GM21360 (cell line): Measurements from ENCODE around the gene CENPP.
"Not testable (repeated sequence)": the region's sequence is repeated elsewhere in the genome, so short reads cannot be mapped to it uniquely, and the experiment has no call there.

Source experiments
- ATAC-seq: cut with Tn5 transposase; IDR thresholded peaks from one replicate; pipeline ENCODE4 v1.9.1; 2021; ENCODE audit warnings: mild to moderate bottlenecking, moderate library complexity; ENCODE audit not compliant: unreplicated experiment

Gene CENPP

GRCh38 chr9:92610470-92611420, 285.0 kb downstream of the CENPP start:
- ATAC-seq = no peak

GRCh38 chr9:92611621-92612285, 286.0 kb downstream of the CENPP start:
- ATAC-seq = no peak

- ATAC-seq = no peak
These were observed 286.5 kb downstream of the CENPP start for GRCh38 chr9:92612292-92612691.

- no peak for ATAC-seq
These were observed 287.1 kb downstream of the CENPP start for GRCh38 chr9:92612816-92613215.

- ATAC-seq = no peak
These were observed 287.7 kb downstream of the CENPP start for GRCh38 chr9:92613268-92614122.

- ATAC-seq = no peak
These were observed 288.4 kb downstream of the CENPP start for GRCh38 chr9:92614123-92614510.

GRCh38 chr9:92614763-92615461, 289.2 kb downstream of the CENPP start:
- no peak for ATAC-seq

- ATAC-seq = no peak
These were observed 290.0 kb downstream of the CENPP start for GRCh38 chr9:92615790-92616189.

GRCh38 chr9:92616199-92616641, 290.5 kb downstream of the CENPP start:
- no peak for ATAC-seq

- no peak for ATAC-seq
These were observed 290.9 kb downstream of the CENPP start for GRCh38 chr9:92616655-92617111.

GRCh38 chr9:92617195-92617813, 291.6 kb downstream of the CENPP start:
- ATAC-seq = no peak

GRCh38 chr9:92617951-92618510, 292.3 kb downstream of the CENPP start:
- no peak for ATAC-seq

- ATAC-seq = no peak
These were observed 293.0 kb downstream of the CENPP start for GRCh38 chr9:92618633-92619225.

GRCh38 chr9:92619601-92620300, 294.0 kb downstream of the CENPP start:
- ATAC-seq = no peak

GRCh38 chr9:92620845-92621244, 295.1 kb downstream of the CENPP start:
- no peak for ATAC-seq

GRCh38 chr9:92623936-92624335, 298.2 kb downstream of the CENPP start:
- not testable (repeated sequence) for ATAC-seq

GRCh38 chr9:92626484-92626883, 300.7 kb downstream of the CENPP start:
- no peak for ATAC-seq

GRCh38 chr9:92627651-92628050, 301.9 kb downstream of the CENPP start:
- no peak for ATAC-seq
